ENCODE results near the gene HOXD12.

- TF ChIP-seq CTCF (optimal IDR thresholded peaks at IDR 0.05 in 1 of 3, IDR thresholded peaks at IDR 0.05 in 1 of 3, conservative IDR thresholded peaks at IDR 0.05 in 1 of 3; ENCODE audit: extremely low read depth in 1 of 3, insufficient read depth in 2 of 3, low read length in 3 of 3) (no peak), EZH2 (IDR thresholded peaks at IDR 0.05; ENCODE audit: low read length) (peak; percentile 97)
Observed at GRCh38 chr2:176093145-176093897, 6.3 kb upstream of the HOXD12 start.

Data from keratinocyte (primary cell).